T1000 (cell line): ENCODE data around the gene CDA.

ENCODE experiments used
- DNase-seq: peaks from one replicate; lab custom pipeline; 2025; ENCODE audit warnings: mixed read lengths; lab: John Stamatoyannopoulos, UW

CDA gene

DNA sequence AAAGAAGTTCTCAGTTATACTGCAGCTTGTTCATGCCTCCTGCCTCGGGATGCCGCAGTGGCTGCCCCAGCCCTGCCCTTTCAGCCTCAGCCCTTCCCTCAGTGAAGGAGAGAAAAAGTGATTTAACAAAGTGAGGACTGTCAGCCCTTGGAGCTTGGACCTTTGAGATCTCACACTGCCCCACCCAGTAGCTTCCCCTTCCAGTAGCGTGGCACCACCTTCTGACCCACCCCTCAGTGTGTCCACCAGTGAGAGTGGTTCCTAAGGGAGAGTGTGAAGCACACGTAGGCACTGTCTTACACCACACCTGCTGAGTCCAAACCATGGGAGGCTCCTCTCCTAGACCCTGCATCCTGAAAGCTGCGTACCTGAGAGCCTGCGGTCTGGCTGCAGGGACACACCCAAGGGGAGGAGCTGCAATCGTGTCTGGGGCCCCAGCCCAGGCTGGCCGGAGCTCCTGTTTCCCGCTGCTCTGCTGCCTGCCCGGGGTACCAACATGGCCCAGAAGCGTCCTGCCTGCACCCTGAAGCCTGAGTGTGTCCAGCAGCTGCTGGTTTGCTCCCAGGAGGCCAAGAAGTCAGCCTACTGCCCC is at the start of gene CDA:
CDA (plus strand) TSS at position 464 of the 592 bp plus-strand sequence; CDS start at position 497, 33 bp downstream.
- no peak for DNase-seq

GRCh38 chr1:20540281-20540680 is 48.6 kb upstream of the CDA start:
- DNase-seq, result no peak

DNA sequence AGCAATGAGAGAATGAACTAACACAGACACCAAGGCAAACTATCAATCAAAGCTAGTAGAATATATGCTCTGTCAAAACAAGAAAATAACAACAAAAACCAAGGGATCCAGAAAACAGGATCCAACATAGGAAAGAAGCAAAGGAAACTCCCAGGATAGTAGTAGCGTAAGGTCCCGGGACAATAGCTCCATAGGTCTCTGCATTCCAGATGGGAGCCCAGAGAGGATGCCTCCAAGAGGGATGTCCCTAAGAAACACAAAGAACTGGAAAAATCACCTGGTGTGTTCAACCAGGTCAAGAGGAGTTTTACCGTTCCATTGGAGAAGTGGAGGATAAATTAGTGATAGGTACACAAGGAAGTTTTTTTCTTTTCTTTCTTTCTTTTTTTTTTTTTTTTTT is 42.3 kb upstream of the CDA start:
- DNase-seq, result no peak

DNA sequence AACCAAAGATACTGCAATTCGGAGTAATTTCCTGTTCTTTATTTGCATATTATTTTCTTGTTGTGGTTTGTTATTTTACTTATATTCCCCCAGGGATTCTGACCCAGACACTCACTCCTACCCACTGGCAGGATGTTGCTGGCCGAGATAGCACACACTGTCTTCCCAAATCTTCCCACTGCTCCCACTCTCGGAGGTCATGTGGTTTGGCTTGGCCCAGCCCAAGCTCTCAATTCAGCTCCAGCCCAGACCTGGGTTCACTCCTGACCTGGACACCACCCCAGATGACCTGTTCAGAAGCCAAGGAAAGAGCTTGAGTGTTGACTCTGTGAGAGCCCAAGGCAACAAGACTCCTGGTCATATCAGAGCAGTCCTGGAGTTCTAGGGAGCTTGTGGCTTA is 37.7 kb upstream of the CDA start:
- DNase-seq, result no peak

- no peak for DNase-seq
Observed at GRCh38 chr1:20551945-20552727, 36.8 kb upstream of the CDA start, which contains the start of gene FAM43B. Gene FAM43B (plus strand): TSS chr1:20552573. CDS start chr1:20552974, 401 bp downstream.

DNA sequence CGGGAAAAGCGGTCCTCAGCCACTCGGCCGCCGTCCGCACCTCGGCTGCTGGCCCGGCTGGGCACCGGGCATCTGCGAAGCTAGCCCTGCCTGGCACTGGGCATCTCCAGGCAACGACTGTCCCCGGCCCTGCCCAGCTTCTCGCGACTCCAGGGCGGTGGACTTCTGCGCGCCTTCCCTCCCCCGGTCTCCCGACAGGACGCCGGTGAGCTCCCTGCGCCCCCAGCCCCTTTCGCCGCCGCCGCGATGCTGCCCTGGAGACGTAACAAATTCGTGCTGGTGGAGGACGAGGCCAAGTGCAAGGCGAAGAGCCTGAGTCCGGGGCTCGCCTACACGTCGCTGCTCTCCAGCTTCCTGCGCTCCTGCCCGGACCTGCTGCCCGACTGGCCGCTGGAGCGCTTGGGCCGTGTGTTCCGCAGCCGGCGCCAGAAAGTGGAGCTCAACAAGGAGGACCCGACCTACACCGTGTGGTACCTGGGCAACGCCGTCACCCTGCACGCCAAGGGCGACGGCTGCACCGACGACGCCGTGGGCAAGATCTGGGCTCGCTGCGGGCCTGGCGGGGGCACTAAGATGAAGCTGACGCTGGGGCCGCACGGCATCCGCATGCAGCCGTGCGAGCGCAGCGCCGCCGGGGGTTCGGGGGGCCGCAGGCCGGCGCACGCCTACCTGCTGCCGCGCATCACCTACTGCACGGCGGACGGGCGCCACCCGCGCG is 36.0 kb upstream of the CDA start:
- DNase-seq, result no peak

DNA sequence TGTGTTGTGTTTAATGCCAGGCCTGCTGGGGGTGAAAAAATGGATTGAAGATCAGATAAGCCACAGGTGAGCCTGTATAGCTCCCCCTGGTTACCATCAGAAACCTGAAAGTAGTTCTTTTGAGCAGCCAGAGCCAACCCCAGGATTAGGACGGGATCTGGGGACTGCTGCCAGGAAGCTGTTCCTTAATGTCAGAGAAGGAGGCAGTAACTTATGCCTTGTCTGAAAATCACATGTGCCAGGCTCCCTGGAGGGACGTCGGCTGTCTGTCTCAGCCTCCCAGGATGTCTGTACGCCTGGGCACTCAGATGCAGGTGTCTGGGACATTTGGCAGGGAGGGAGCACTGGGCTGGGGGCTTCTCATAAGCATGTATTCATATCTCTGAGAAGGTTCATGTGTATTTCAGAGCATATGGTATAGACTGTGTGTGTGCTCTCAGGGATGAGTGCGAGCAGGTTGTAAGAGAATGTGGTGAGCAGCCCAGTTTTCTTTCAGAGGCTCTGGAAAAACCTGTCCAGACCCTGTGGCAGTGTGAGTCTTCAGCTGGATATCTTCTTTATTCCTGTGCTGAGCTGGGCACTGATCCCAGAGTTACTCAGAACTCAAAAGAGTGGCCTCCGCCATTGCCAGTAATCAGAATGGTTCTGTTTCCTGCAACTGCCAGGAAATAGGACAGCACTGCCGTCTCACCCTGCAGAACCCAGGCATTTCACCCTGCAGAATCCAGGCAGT is 33.7 kb upstream of the CDA start:
- no peak for DNase-seq

DNA sequence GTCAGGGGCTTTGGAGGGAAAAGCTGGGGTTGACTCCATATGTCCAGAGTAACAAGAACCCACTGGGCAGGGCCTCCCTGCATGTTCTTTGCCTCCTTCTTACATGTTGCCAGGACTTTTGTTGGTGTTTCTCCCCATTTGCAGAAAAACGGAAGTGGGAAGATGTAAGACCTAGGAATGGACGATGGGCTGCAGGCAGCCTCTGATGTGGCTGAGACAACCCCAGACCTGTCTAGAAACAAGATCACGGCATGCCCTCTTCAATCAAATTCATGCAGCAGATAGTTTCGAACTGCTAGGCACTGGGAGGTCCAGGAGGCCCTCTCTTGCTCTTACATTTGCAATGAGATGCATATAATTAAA is 33.2 kb upstream of the CDA start:
- DNase-seq, result no peak

DNA sequence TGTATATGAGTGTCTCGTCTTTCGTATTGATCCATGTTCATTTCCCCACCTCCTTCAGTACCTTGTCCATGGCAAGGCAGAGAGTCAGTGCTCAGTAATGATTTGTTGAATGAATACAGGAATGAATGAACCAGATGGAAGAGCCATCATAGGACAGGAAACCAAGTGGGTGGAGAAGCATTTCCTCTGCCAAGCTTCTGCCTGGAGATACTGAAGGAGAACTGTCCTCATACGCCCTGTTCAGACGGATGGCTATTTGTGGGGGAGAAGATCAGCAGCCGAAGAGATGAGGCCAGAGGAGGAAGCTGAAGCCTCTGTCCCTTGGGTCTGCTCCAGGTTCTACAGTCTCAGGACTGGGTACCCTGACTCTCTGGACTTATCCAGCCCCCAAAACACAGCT is 30.7 kb upstream of the CDA start:
- no peak for DNase-seq

DNA sequence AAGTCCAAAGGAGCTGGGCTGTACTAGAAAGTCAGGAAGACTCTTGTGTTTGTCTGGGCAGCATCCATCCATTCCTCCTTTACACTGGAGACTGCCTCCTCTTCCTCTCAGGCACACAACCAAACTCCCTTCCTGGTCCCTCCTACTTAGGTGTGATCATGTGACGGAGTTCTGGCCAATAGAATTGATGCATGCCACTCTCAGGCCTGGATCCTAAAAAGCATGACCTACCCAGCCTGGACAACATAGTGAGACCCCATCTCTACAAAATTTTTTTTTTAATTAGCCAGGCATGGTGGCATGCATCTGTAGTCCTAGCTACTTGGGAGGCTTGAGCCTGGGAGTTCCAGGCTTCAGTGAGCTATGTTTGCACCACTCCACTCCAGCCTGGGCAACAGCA is 27.9 kb upstream of the CDA start:
- DNase-seq, result no peak

- DNase-seq, result no peak
Observed at GRCh38 chr1:20565234-20565633, 23.7 kb upstream of the CDA start.

- no peak for DNase-seq
Observed at GRCh38 chr1:20569523-20570098, 19.3 kb upstream of the CDA start.

GRCh38 chr1:20571427-20571826 is 17.5 kb upstream of the CDA start:
- DNase-seq, result no peak

GRCh38 chr1:20573987-20574386 is 14.9 kb upstream of the CDA start:
- no peak for DNase-seq

- DNase-seq, result peak; percentile 32
Observed at GRCh38 chr1:20574686-20575540, 14.0 kb upstream of the CDA start.

DNA sequence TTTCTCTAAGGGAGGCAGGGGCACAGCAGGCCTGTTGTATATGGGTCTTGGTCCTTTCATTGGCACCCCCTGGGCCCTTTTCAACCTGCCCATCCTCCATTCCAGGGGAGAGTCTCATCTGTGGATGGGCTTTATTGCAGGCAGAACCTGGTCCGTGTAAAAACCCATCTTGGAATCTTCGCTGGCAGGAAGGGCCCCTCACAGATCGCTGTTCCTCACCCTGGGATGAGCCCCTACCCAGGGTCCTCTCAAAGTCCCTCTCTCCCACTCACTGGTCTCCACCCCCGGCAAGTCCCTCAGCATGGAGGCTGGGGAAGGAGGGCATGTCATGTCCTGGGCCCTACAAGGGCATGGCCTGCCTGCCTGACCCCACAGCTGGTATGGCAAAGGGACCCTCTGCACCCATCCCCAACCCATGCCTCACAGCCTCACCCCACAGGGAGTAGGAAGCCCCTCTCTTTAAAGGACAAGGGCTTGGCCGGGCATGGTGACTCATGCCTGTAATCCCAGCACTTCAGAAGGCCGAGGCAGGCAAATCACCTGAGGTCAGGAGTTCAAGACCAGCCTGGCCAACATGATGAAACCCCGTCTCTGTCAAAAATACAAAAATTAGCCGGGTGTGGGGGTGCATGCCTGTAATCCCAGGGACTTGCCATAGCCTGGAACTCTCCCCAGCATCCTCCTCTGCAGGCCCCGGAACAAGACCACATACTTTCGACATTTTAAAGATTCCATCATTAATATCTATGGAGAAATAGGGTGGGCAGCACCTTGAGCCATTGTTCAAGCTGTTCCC is 13.2 kb upstream of the CDA start:
- no peak for DNase-seq

- DNase-seq, result no peak
Observed at GRCh38 chr1:20578062-20578461, 10.8 kb upstream of the CDA start.

DNA sequence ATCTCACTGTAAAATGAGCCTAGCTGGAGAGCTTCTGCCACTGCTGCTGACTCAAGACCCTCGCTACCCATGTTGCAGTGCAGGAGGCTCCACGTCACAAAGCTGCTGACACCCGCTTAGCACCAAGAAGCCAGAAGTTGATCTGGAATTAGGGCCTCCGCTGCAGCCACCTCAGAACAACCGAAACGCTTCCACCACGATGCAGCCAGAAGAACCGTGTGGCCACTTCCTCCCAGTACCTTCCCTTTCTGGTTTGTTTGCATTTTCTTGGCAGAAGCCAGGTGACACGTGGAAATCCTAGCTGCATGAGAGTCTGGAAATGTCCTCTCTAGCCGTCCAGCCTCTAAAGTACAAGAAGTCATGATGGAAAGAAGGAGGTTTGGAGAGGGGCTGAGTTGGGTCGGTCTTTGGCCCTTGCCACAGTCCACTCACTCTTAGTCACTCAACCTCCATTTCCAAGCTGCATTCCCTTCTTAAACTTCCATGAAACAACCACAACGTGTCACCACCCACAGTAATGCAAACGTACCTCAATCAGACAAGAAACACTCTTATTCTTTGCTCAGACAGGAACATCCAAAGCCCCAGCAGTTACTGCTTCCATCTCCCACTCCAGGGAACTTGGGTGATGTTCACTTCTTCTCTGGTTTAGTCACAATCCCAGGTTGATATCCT is 10.0 kb upstream of the CDA start:
- DNase-seq, result no peak

GRCh38 chr1:20584890-20585289 is 4.0 kb upstream of the CDA start:
- DNase-seq, result no peak
